HepG2 (cell line): ENCODE measurements around the gene CISD1. TPM values are rescaled to one million over a fixed set of nuclear protein-coding genes. Genes with fewer than 3 reads are reported as not detected.
A peak's percentile ranks its signal among the peaks of the same experiment; 100 is the strongest.

Experiments
- AGO2 ChIP-seq: fragments of 200-400 bp; formaldehyde crosslinking; optimal IDR thresholded peaks from 2 replicates; pipeline ENCODE3; 2017; ENCODE audit warnings: mild to moderate bottlenecking, low read depth, low read length, moderate library complexity
- ARNT2 ChIP-seq: sonication (generic); formaldehyde crosslinking; IDR thresholded peaks from 2 replicates; pipeline ENCODE4 v1.8.0; 2022; ENCODE audit warnings: mild to moderate bottlenecking, low read depth, missing genetic modification reagents, moderate library complexity
- KLF15 ChIP-seq: sonication (generic); formaldehyde crosslinking; IDR thresholded peaks from 2 replicates; pipeline ENCODE4 v1.8.1; 2023; ENCODE audit warnings: borderline replicate concordance, mild to moderate bottlenecking, inconsistent platforms, missing genetic modification reagents, mixed read lengths
- PAXIP1 ChIP-seq: sonication (generic); formaldehyde crosslinking; conservative IDR thresholded peaks from 2 replicates; pipeline ENCODE4 v1.4.0; 2020; ENCODE audit warnings: mild to moderate bottlenecking, missing genetic modification reagents, moderate library complexity
- PPARG ChIP-seq: conservative IDR thresholded peaks from 2 replicates; pipeline ENCODE4 v1.6.1; 2016; ENCODE audit warnings: missing biosample characterization, missing genetic modification reagents
- SNAPC4 ChIP-seq: sonication (generic); formaldehyde crosslinking; IDR thresholded peaks from 2 replicates; pipeline ENCODE4 v1.4.0; 2020; ENCODE audit warnings: mild to moderate bottlenecking, missing genetic modification reagents
- polyA plus RNA-seq, 8 experiments: library from polyadenylated mRNA; depleted of rRNA in 3 of 8; stranded (reverse) in 7 of 8; unstranded in 1 of 8; fragments of >200 nt; fragmentation: Illumina TruSeq in 4 of 8; extraction: Trizol in 4 of 8; gene quantifications; 2 replicates each; pipeline versions ENCODE4 v1.2.1 to v1.2.3, GENCODE V29; 2011 to 2016; ENCODE audit warnings: low read depth in 4 of 8, missing spikeins in 1 of 8, mixed read lengths in 1 of 8; ENCODE audit not compliant: insufficient read depth in 1 of 8
- total RNA-seq, 5 experiments: library from RNA; depleted of rRNA; stranded (reverse); fragments of >200 nt; fragmentation: Illumina TruSeq; extraction: Trizol; gene quantifications; 2 replicates each; pipeline ENCODE4 v1.2.3, GENCODE V29; 2016; ENCODE audit warnings: low read depth in 1 of 5
- TF ChIP-seq, protein P1 (sequence below): sonication (generic); formaldehyde crosslinking; IDR thresholded peaks from 2 replicates; pipeline ENCODE4; 2020; ENCODE audit warnings: missing genetic modification reagents, mild to moderate bottlenecking, borderline replicate concordance
- TF ChIP-seq, protein P2 (sequence below): sonication (generic); formaldehyde crosslinking; conservative IDR thresholded peaks from 2 replicates; pipeline ENCODE4 v1.8.1; 2023; ENCODE audit warnings: missing genetic modification reagents
- TF ChIP-seq, protein P3 (sequence below): sonication (generic); formaldehyde crosslinking; IDR thresholded peaks from 2 replicates; pipeline ENCODE4 v1.5.1; 2020; ENCODE audit warnings: mild to moderate bottlenecking, moderate library complexity, missing genetic modification reagents
- TF ChIP-seq, protein P4 (sequence below): sonication (generic); formaldehyde crosslinking; IDR thresholded peaks from 2 replicates; pipeline ENCODE4 v1.4.0; 2020; ENCODE audit warnings: mild to moderate bottlenecking, missing genetic modification reagents
- TF ChIP-seq, protein P5 (sequence below): sonication (generic); formaldehyde crosslinking; conservative IDR thresholded peaks from 2 replicates; pipeline ENCODE4 v1.5.0; 2020; ENCODE audit warnings: missing genetic modification reagents

CISD1 gene
- total and polyA plus RNA-seq, 2 of the 13 experiments (the other 11 are each of a cell fraction or from before 2014, with no cell fraction given) = 63.4 to 78.9 TPM

- TF ChIP-seq, protein P1, sequence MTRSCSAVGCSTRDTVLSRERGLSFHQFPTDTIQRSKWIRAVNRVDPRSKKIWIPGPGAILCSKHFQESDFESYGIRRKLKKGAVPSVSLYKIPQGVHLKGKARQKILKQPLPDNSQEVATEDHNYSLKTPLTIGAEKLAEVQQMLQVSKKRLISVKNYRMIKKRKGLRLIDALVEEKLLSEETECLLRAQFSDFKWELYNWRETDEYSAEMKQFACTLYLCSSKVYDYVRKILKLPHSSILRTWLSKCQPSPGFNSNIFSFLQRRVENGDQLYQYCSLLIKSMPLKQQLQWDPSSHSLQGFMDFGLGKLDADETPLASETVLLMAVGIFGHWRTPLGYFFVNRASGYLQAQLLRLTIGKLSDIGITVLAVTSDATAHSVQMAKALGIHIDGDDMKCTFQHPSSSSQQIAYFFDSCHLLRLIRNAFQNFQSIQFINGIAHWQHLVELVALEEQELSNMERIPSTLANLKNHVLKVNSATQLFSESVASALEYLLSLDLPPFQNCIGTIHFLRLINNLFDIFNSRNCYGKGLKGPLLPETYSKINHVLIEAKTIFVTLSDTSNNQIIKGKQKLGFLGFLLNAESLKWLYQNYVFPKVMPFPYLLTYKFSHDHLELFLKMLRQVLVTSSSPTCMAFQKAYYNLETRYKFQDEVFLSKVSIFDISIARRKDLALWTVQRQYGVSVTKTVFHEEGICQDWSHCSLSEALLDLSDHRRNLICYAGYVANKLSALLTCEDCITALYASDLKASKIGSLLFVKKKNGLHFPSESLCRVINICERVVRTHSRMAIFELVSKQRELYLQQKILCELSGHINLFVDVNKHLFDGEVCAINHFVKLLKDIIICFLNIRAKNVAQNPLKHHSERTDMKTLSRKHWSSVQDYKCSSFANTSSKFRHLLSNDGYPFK (CRISPR knock-in tag) = no peak
- TF ChIP-seq, protein P2, sequence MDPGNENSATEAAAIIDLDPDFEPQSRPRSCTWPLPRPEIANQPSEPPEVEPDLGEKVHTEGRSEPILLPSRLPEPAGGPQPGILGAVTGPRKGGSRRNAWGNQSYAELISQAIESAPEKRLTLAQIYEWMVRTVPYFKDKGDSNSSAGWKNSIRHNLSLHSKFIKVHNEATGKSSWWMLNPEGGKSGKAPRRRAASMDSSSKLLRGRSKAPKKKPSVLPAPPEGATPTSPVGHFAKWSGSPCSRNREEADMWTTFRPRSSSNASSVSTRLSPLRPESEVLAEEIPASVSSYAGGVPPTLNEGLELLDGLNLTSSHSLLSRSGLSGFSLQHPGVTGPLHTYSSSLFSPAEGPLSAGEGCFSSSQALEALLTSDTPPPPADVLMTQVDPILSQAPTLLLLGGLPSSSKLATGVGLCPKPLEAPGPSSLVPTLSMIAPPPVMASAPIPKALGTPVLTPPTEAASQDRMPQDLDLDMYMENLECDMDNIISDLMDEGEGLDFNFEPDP (CRISPR knock-in tag) = no peak
- TF ChIP-seq, protein P3, sequence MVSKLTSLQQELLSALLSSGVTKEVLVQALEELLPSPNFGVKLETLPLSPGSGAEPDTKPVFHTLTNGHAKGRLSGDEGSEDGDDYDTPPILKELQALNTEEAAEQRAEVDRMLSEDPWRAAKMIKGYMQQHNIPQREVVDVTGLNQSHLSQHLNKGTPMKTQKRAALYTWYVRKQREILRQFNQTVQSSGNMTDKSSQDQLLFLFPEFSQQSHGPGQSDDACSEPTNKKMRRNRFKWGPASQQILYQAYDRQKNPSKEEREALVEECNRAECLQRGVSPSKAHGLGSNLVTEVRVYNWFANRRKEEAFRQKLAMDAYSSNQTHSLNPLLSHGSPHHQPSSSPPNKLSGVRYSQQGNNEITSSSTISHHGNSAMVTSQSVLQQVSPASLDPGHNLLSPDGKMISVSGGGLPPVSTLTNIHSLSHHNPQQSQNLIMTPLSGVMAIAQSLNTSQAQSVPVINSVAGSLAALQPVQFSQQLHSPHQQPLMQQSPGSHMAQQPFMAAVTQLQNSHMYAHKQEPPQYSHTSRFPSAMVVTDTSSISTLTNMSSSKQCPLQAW = no peak
- no peak for TF ChIP-seq SNAPC4
- TF ChIP-seq KLF15 (CRISPR knock-in tag) = no peak
- TF ChIP-seq, protein P4, sequence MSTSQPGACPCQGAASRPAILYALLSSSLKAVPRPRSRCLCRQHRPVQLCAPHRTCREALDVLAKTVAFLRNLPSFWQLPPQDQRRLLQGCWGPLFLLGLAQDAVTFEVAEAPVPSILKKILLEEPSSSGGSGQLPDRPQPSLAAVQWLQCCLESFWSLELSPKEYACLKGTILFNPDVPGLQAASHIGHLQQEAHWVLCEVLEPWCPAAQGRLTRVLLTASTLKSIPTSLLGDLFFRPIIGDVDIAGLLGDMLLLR (CRISPR knock-in tag) = no peak
- no peak for TF ChIP-seq AGO2
- TF ChIP-seq ARNT2 = no peak
- TF ChIP-seq PAXIP1 (CRISPR knock-in tag) = peak; percentile 33; the same call in 1 of the 2 replicates
- TF ChIP-seq, protein P5, sequence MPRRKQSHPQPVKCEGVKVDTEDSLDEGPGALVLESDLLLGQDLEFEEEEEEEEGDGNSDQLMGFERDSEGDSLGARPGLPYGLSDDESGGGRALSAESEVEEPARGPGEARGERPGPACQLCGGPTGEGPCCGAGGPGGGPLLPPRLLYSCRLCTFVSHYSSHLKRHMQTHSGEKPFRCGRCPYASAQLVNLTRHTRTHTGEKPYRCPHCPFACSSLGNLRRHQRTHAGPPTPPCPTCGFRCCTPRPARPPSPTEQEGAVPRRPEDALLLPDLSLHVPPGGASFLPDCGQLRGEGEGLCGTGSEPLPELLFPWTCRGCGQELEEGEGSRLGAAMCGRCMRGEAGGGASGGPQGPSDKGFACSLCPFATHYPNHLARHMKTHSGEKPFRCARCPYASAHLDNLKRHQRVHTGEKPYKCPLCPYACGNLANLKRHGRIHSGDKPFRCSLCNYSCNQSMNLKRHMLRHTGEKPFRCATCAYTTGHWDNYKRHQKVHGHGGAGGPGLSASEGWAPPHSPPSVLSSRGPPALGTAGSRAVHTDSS (CRISPR knock-in tag) = no peak
- TF ChIP-seq PPARG = 0 out of 2 replicates have a peak, but pooled peaks have one; percentile 28
These were observed 36.9 kb downstream of the CISD1 start (continued) for GRCh38 chr10:58305821-58306220.
